H9 (cell line): ENCODE measurements around the gene CWC27. TPM values are rescaled to one million over a fixed set of nuclear protein-coding genes. Genes with fewer than 3 reads are reported as not detected.

Experiments used
- DNase-seq: peaks from one replicate; pipeline ENCODE4 v3.0.0-alpha.2; 2017
- H2AFZ ChIP-seq: one replicate; pipeline ENCODE4 v1.6.1; 2013; ENCODE audit warnings: mild to moderate bottlenecking, low read length, control low read depth, moderate library complexity
- H2AK5ac ChIP-seq: 2 replicates; pipeline ENCODE4 v1.6.1; 2013; ENCODE audit warnings: low read length, control low read depth, mixed read lengths; ENCODE audit not compliant: insufficient read length
- H2BK120ac ChIP-seq: one replicate; pipeline ENCODE4 v1.6.1; 2013; ENCODE audit warnings: low read depth, mild to moderate bottlenecking, low read length, control low read depth, inconsistent platforms; ENCODE audit not compliant: poor library complexity, severe bottlenecking
- H2BK12ac ChIP-seq: 2 replicates; pipeline ENCODE4 v1.6.1; 2013; ENCODE audit warnings: low read length, control low read depth, mixed read lengths, low read depth; ENCODE audit not compliant: insufficient read length
- H2BK15ac ChIP-seq: 2 replicates; pipeline ENCODE4 v1.6.1; 2013; ENCODE audit warnings: low read depth, low read length, control low read depth
- H2BK20ac ChIP-seq: one replicate; pipeline ENCODE4 v1.6.1; 2013; ENCODE audit warnings: low read depth, mild to moderate bottlenecking, low read length, control low read depth, inconsistent platforms; ENCODE audit not compliant: poor library complexity, severe bottlenecking
- H2BK5ac ChIP-seq: 2 replicates; pipeline ENCODE4 v1.6.1; 2013; ENCODE audit warnings: low read length, control low read depth, mixed read lengths; ENCODE audit not compliant: insufficient read length
- H3K14ac ChIP-seq: 2 replicates; pipeline ENCODE4 v1.6.1; 2013; ENCODE audit warnings: low read length, control low read depth; ENCODE audit not compliant: insufficient read depth
- H3K18ac ChIP-seq: 2 replicates; pipeline ENCODE4 v1.6.1; 2013; ENCODE audit warnings: low read depth, mild to moderate bottlenecking, mixed read lengths, low read length, control low read depth; ENCODE audit not compliant: insufficient read length
- H3K23ac ChIP-seq: 2 replicates; pipeline ENCODE4 v1.6.1; 2013; ENCODE audit warnings: low read length, control low read depth, mixed read lengths, low read depth; ENCODE audit not compliant: insufficient read length
- H3K23me2 ChIP-seq: 2 replicates; pipeline ENCODE4 v1.6.1; 2013; ENCODE audit warnings: low read depth, mild to moderate bottlenecking, mixed read lengths, low read length, control low read depth; ENCODE audit not compliant: insufficient read length, poor library complexity, severe bottlenecking
- H3K27ac ChIP-seq: 2 replicates; pipeline ENCODE4 v1.5.1; 2013; ENCODE audit warnings: low read length, control low read depth, mixed read lengths, low read depth; ENCODE audit not compliant: insufficient read length
- H3K27me3 ChIP-seq: 2 replicates; pipeline ENCODE4 v1.6.1; 2013; ENCODE audit warnings: low read length, control low read depth, inconsistent platforms; ENCODE audit not compliant: insufficient read depth
- H3K4ac ChIP-seq: 2 replicates; pipeline ENCODE4 v1.6.1; 2013; ENCODE audit warnings: low read depth, mild to moderate bottlenecking, control low read depth, inconsistent platforms, low read length, moderate library complexity
- H3K4me1 ChIP-seq: 2 replicates; pipeline ENCODE4 v1.6.1; 2013; ENCODE audit warnings: low read length, control low read depth, inconsistent platforms; ENCODE audit not compliant: insufficient read depth
- H3K4me2 ChIP-seq: 2 replicates; pipeline ENCODE4 v1.6.1; 2013; ENCODE audit warnings: low read length, control low read depth, mixed read lengths; ENCODE audit not compliant: insufficient read length, insufficient read depth
- H3K56ac ChIP-seq: 2 replicates; pipeline ENCODE4 v1.6.1; 2013; ENCODE audit warnings: low read depth, mild to moderate bottlenecking, mixed read lengths, low read length, control low read depth; ENCODE audit not compliant: insufficient read length
- H3K79me1 ChIP-seq: 2 replicates; pipeline ENCODE4 v1.6.1; 2013; ENCODE audit warnings: low read depth, mild to moderate bottlenecking, moderate library complexity, low read length, control low read depth, inconsistent platforms; ENCODE audit not compliant: insufficient read depth, poor library complexity, severe bottlenecking
- H3K79me2 ChIP-seq: 2 replicates; pipeline ENCODE4 v1.6.1; 2013; ENCODE audit warnings: low read length, control low read depth, inconsistent platforms; ENCODE audit not compliant: insufficient read depth
- H3K9ac ChIP-seq: 2 replicates; pipeline ENCODE4 v1.6.1; 2013; ENCODE audit warnings: low read length, control low read depth, mixed read lengths; ENCODE audit not compliant: insufficient read length; ENCODE audit errors: extremely low read depth
- H3K9me3 ChIP-seq: one replicate; pipeline ENCODE4 v1.6.1; 2013; ENCODE audit warnings: low read depth, low read length, inconsistent platforms; ENCODE audit not compliant: control insufficient read depth
- H3T11ph ChIP-seq: one replicate; pipeline ENCODE4 v1.6.1; 2013; ENCODE audit warnings: mild to moderate bottlenecking, low read length, control low read depth, inconsistent platforms
- H4K20me1 ChIP-seq: one replicate; pipeline ENCODE4 v1.6.1; 2013; ENCODE audit not compliant: control insufficient read depth, insufficient read length, insufficient read depth
- H4K5ac ChIP-seq: 2 replicates; pipeline ENCODE4 v1.6.1; 2013; ENCODE audit warnings: low read depth, mild to moderate bottlenecking, mixed read lengths, low read length, control low read depth; ENCODE audit not compliant: insufficient read length
- H4K8ac ChIP-seq: replicated peaks from 2 replicates; pipeline ENCODE4 v1.6.1; 2013; ENCODE audit warnings: low read length, control low read depth, mixed read lengths, low read depth; ENCODE audit not compliant: insufficient read length
- H4K91ac ChIP-seq: 2 replicates; pipeline ENCODE4 v1.6.1; 2013; ENCODE audit warnings: low read depth, mild to moderate bottlenecking, moderate library complexity, mixed read lengths, low read length, control low read depth; ENCODE audit not compliant: insufficient read length
- H3K27ac Mint-ChIP-seq, 3 experiments: 2 replicates in 2 of 3; 3 replicates in 1 of 3; pipeline ENCODE4 v1.8.0; 2020 to 2021; ENCODE audit warnings: mixed read lengths in 3 of 3, mild to moderate bottlenecking in 1 of 3, moderate library complexity in 1 of 3
- H3K27me3 Mint-ChIP-seq: 2 replicates; pipeline ENCODE4 v1.8.0; 2021; ENCODE audit warnings: low read depth, mild to moderate bottlenecking, moderate library complexity, mixed read lengths
- H3K36me3 Mint-ChIP-seq, 3 experiments: 2 replicates in 2 of 3; 3 replicates in 1 of 3; pipeline ENCODE4 v1.8.0; 2020 to 2021; ENCODE audit warnings: low read depth in 3 of 3, mixed read lengths in 3 of 3; ENCODE audit not compliant: insufficient read depth in 1 of 3
- H3K4me1 Mint-ChIP-seq, 2 experiments: 2 replicates each; pipeline ENCODE4 v1.8.0; 2020; ENCODE audit warnings: mixed read lengths in 2 of 2
- H3K4me3 Mint-ChIP-seq, 2 experiments: 2 replicates in 1 of 2; 3 replicates in 1 of 2; pipeline ENCODE4 v1.8.0; 2020 to 2021; ENCODE audit warnings: mild to moderate bottlenecking in 2 of 2, mixed read lengths in 2 of 2, moderate library complexity in 1 of 2
- H3K9me3 Mint-ChIP-seq, 2 experiments: 2 replicates in 1 of 2; 3 replicates in 1 of 2; pipeline ENCODE4 v1.8.0; 2020; ENCODE audit warnings: mild to moderate bottlenecking in 2 of 2, mixed read lengths in 2 of 2, moderate library complexity in 1 of 2
- CTCF ChIP-seq: fragments of 200-600 bp; sonication (generic); conservative IDR thresholded peaks from 3 replicates; pipeline ENCODE4 v1.8.0; 2021; ENCODE audit warnings: antibody characterized with exemption, mild to moderate bottlenecking
- WGBS: extraction: QIAGEN DNeasy Blood & Tissue Kit; methylation state at CpG from one replicate; pipeline ENCODE4 v1.1.7; 2013; ENCODE audit warnings: missing lambda C conversion rate, low lambda C conversion rate, mixed read lengths; ENCODE audit not compliant: insufficient read length; ENCODE audit errors: extremely low coverage; 5-methylcytosine and 5-hydroxymethylcytosine counted together
- total RNA-seq: library from RNA; stranded (reverse); gene quantifications from 2 replicates; pipeline ENCODE4 v1.2.1, GENCODE V29; 2021

Gene CWC27
- total RNA-seq, 1 experiment from 2014 or later = 41.9 TPM

DNA sequence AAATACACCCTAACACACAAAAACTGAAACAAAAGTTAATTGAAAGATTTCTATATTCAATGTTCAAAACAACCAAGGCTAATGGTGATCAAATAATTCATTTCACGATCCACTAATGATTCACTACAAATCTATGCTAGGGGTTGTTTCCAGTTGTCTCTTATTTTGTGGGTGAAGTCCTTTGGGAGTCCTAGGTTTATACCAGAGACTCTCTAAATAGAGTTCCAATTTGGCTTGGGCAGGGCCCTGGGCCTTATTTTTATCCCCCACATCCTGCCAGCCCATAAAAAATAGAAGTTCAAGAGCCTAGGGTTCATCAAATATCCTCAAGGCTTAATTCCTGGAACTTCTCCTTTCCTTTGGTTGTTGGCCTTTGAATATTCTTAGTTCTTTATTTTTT is 26.3 kb upstream of the CWC27 start:
- H3K56ac ChIP-seq = no peak overlapping the region
- no peak overlapping the region for H2AK5ac ChIP-seq
- H2AFZ ChIP-seq = no peak overlapping the region
- H3K79me2 ChIP-seq = no peaks in the 10 kb centered on the region
- H2BK120ac ChIP-seq = no peak overlapping the region
- Mint-ChIP-seq H3K4me3 (no peak overlapping the region), H3K36me3 (peaks cover 0 to 25% (median 18%) of the 10 kb centered on the region in 3 experiments; a peak in 5 of 7 replicates), H3K27ac (no peak overlapping the region), H3K27me3 (no peaks in the 10 kb centered on the region), H3K9me3 (no peaks in the 10 kb centered on the region), H3K4me1 (peaks cover 5 to 13% of the 10 kb centered on the region in 2 experiments)
- no peak overlapping the region for H2BK12ac ChIP-seq
- no peak overlapping the region for H2BK20ac ChIP-seq
- DNase-seq = no peak
- no peak overlapping the region for H3K18ac ChIP-seq
- no peak overlapping the region for H3K4ac ChIP-seq
- no peak overlapping the region for H2BK5ac ChIP-seq
- H3K27me3 ChIP-seq = no peaks in the 10 kb centered on the region
- no peaks in the 10 kb centered on the region; the same call in 1 of the 2 replicates for H3K4me1 ChIP-seq
- H3K23ac ChIP-seq = no peak overlapping the region
- no peaks in the 10 kb centered on the region for H3K9me3 ChIP-seq
- no peak overlapping the region for H3K4me2 ChIP-seq
- no peak overlapping the region for H4K91ac ChIP-seq
- H3K9ac ChIP-seq = no peak overlapping the region
- H3K23me2 ChIP-seq = no peaks in the 10 kb centered on the region
- no peaks in the 10 kb centered on the region for H3K79me1 ChIP-seq
- H3K14ac ChIP-seq = no peak overlapping the region
- H4K8ac ChIP-seq = no peak overlapping the region
- WGBS = no CpG with 5 or more reads among the region's 1 CpG
- no peak overlapping the region for H3K27ac ChIP-seq
- no peaks in the 10 kb centered on the region for H4K20me1 ChIP-seq
- no peak overlapping the region for H3T11ph ChIP-seq
- no peak for TF ChIP-seq CTCF
- no peak overlapping the region for H4K5ac ChIP-seq
- no peak overlapping the region for H2BK15ac ChIP-seq
